SK-N-MC (cell line): Measurements from ENCODE around the gene LAT.

Experiments used
- EZH2 ChIP-seq: fragments of 200-600 bp; sonication (generic); IDR thresholded peaks from one replicate; pipeline ENCODE4 v1.6.1; 2017; ENCODE audit warnings: antibody characterized with exemption
- POLR2AphosphoS5 ChIP-seq: IDR thresholded peaks from 2 replicates; pipeline ENCODE4 v1.6.1; 2012; ENCODE audit warnings: mild to moderate bottlenecking, low read depth, low read length, borderline replicate concordance

DNA sequence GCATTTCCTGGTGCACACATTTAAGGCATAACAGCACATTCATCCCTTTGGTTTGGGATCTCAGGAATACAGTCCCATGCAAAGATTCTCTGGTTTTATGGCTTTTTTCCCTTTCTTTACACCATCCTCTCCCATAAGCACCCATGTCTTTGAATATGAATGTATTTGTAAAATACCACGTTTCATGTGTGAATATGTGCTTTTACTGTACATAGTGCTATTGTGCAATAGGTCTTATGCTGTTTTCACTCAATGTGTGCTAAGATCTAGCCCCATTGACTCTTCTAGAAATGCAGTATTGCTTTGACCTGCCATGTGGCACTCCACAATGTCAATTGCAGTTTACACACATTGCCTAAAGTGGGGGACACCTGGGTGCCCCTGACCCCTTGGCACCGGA lies 20.4 kb upstream of the LAT start:
- no peak for TF ChIP-seq POLR2AphosphoS5
- no peak for TF ChIP-seq EZH2
